HG03175 (cell line): ENCODE results near the gene RANBP1.
A peak's percentile ranks its signal among the peaks of the same experiment; 100 is the strongest.
"Not testable (repeated sequence)": the region's sequence is repeated elsewhere in the genome, so short reads cannot be mapped to it uniquely, and the experiment has no call there.

Experiments
- ATAC-seq: cut with Tn5 transposase; IDR thresholded peaks from one replicate; pipeline ENCODE4 v1.9.1; 2021; ENCODE audit warnings: mild to moderate bottlenecking, moderate library complexity; ENCODE audit not compliant: unreplicated experiment

Gene RANBP1

DNA sequence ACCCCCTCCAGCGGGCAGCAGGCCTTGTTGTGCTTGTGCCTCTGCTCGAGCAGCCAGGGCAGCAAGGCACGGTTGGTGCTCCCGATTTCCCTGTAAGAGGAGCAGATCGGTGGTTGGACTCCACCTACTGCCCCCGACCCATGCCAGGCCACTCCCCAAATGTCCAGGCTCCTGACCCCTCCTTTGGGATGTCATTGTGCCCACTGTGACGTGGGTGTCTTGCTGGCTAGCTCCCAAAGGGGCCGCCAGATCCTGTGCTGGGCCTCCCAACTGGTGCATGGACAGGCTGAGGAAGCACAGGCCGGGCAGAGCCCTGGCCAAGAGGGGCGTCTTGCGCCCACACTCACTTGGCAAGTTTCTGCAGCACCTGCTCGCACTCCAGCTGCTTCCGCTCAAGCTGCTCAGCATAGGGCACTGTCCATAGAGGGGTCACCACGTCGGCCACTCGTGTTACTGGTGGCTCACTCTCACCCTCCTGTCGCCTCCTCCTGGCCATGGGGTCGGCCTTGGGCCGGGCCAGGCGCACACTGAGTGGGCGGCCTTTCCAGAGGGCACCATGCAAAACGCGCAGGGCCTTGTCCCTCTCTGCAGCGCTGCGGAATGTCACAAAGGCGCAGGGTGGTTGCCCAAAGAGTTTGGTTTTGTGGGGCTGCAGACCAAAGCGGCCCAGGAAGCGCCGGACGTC, at the start of gene RANBP1:
Gene RANBP1 (plus strand): TSS at position 414 of the 685 bp plus-strand sequence. CDS start 81 bp downstream, at position 495.
- no peak for ATAC-seq

- no peak for ATAC-seq
Measured at GRCh38 chr22:20066617-20067383, 49.1 kb upstream of the RANBP1 start.

GRCh38 chr22:20067384-20067682, 48.6 kb upstream of the RANBP1 start:
- not testable (repeated sequence) for ATAC-seq

GRCh38 chr22:20068640-20069039, 47.3 kb upstream of the RANBP1 start:
- no peak for ATAC-seq

- no peak for ATAC-seq
Measured at GRCh38 chr22:20069331-20070042, 46.4 kb upstream of the RANBP1 start.

DNA sequence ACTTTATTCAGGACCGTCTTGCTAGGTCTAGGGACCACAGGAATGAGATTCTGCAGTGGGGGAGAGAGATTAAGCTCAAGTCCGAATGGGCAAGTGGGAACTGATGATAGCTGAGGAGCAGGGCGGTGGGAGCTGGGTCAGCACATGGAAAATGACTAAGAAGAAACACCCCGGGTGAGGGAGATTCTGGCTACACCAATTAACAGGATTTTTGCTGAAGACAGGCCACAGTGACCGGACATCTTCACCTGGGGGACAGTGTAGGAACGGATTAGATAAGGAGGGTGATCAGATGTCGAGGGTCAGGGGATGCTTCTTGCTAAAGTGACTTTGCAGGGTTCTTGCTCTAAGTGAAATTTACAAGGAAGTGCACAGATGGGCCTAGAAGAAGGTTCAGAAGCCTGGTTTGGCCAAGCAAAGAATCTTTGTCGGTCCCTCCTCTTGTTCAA, 44.4 kb upstream of the RANBP1 start:
- ATAC-seq = no peak

DNA sequence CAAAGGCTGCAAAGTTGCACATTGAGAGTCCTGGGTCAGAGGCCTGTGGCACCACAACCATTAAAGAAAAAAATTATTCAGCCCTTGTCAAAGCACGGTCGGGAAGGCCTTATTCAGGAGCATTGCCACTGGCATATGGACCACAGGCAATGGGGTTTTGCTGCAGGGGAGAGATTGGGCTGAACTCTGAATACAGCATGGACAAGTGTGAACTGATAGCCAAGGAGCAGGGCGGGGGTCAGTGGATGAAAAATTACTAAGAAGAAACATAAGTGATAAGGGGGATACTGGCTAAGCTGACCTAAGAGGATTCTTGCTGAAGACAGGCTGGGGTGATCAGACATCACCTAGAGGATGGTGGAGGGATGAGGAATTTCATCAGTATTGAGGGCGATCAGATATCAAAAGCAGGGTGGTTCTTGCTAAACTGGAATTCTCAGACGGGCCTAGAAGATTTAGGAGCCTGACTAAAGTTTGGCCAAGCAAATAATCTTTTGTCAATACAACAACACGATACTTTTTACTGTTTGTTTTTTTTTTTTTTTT, 39.2 kb upstream of the RANBP1 start:
- ATAC-seq = no peak

GRCh38 chr22:20079745-20080444, 36.0 kb upstream of the RANBP1 start, which contains the start of gene DGCR8:
Gene DGCR8, plus strand, starts transcription at chr22:20080241. Its CDS starts 5,723 bp downstream, at chr22:20085964.
- peak; percentile 80 for ATAC-seq

DNA sequence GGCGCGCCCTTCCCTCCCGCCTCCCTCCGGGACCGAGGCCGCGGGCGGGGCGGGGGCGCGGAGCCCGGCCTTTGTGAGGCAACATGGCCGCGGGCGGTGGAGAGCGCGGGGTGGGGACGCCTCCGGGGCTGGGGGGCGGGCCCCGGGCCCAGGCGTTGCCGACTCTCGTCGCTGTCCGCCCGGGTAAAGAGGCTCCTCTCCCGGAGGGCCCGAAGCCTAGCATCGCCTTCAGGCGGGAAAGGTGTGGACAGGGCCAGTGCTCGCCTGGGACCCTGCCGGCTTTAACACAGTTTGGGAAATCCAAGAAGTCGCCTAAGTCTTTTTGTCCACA, 35.5 kb upstream of the RANBP1 start:
- peak; percentile 70 for ATAC-seq

GRCh38 chr22:20080776-20081654, 34.9 kb upstream of the RANBP1 start:
- no peak for ATAC-seq

DNA sequence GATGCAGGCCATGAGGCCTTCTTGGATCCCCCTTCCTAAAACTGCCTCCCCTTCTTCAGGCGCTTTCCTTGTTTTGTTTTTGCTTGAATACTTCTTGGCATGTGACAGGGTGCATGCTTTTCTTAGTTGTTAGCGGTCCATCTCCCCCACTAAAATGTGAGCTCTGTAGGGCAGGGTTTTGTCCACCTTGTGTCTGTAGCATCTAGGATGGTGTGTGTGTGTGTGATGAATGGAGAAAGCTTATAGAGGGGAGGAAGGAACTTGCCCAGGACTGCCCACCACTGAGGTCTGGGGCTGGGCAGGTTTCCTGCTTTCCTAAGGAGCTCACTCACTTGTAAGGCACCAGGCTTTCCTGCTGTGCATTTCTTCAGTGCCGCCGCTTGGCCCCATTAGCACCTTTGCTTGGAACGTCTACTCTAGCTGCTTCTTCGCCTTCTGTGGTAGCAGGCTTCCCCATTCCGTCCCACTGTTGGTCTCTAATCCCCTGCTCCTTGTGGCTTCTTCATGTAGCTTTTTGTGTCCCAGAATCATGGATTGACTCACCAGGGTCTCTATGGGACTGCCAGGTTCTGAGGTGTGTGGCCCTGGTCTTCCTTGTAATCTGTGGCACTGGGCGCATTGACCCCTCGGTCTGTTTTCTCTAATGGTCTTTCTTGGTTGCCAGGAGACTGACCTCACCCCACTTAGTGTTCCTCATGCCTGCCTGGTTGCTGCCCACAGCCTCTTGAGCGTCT, 32.6 kb upstream of the RANBP1 start:
- no peak for ATAC-seq

- no peak for ATAC-seq
Measured at GRCh38 chr22:20083891-20084546, 31.9 kb upstream of the RANBP1 start.

DNA sequence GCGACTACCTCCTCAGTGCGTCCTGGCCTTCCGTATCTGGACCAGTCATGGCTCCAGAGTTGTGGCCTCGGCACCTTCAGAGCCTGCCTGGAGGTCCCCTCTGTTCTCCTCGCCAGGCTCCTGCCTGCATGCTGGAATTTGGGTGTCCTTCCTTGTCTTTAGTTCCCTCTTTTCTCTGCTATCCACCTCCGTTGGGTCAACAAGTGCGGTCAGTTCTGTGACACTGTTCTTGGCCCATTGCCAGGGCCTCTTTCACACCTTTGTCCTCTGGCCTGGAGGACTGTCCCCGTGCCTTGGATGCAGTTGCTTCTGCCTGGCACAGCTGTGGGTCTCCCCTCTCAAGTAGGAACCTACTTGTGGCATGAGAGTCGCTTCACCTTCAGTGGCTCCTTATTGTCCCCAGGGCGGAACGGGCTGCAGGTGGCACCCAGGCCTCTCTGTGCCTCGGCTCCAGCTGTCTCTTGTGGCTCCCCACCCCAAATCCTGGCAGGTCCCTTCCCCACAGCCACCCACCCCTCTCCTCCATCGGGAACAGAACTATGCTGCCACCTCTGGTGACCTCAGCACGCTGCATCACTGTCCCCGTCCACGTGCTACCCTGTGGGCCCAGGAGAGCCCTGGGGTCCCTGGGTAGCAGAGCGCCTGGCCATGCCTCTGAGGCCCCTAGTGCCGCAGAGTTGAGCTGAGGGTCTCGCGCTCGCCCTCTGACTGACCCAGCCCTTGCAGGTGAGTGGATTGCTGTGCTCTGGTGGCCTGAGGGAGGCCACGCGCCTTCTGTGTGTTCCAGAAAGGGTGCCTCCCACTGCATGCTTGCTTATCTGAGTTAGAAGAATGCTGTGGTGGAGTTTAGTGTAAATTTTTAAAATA, 31.1 kb upstream of the RANBP1 start:
- ATAC-seq = no peak

DNA sequence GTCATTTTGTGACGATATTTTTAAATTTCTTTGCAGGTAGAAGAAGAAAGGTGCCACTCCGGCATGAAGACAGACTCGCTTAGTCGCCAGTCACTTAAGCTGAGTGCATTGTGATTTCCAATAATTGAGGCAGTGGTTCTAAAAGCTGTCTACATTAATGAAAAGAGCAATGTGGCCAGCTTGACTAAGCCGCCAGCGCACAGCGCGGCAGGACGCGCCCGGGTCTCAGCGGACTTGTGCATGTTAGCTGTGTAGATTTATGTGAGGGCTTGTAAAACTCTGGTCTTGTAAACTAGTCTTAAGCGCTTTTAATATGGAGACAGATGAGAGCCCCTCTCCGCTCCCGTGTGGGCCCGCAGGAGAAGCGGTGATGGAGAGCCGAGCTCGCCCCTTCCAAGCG, 30.3 kb upstream of the RANBP1 start:
- no peak for ATAC-seq

DNA sequence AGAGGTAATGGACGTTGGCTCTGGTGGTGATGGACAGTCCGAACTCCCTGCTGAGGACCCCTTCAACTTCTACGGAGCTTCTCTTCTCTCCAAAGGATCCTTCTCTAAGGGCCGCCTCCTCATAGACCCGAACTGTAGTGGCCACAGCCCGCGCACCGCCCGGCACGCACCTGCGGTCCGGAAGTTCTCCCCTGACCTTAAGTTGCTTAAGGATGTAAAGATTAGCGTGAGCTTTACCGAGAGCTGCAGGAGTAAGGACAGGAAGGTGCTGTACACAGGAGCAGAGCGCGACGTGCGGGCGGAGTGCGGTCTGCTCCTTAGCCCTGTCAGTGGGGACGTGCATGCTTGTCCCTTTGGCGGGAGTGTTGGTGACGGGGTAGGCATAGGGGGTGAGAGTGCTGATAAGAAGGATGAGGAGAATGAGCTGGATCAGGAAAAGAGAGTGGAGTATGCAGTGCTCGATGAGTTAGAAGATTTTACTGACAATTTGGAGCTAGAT, 29.8 kb upstream of the RANBP1 start:
- no peak for ATAC-seq

DNA sequence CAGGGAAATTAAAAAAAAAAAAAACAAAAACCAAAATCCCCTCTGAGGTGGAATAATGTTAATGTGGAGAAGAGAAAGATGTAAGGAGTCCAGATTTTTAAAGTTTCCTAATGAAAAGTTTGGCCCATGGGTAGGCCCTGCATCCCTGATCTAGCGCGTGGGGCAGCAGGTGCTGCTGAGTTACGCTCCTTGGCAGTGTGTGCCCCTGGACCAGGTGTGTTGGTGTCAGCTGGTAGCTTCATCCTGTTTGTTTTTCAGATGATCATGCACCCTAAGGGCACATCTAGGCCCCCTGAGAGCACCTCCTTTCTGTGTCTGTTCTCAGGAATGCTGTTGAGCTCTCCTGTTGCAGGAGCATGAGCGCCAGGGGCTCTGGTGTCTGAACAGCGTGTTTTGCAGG, 29.1 kb upstream of the RANBP1 start:
- ATAC-seq = no peak
